Islet precursor cell (in vitro differentiated cells): ENCODE data around the gene UBL4B.

Experiments
- DNase-seq: peaks from one replicate; pipeline ENCODE4 v3.0.0-alpha.2; 2018

The UBL4B gene

DNA sequence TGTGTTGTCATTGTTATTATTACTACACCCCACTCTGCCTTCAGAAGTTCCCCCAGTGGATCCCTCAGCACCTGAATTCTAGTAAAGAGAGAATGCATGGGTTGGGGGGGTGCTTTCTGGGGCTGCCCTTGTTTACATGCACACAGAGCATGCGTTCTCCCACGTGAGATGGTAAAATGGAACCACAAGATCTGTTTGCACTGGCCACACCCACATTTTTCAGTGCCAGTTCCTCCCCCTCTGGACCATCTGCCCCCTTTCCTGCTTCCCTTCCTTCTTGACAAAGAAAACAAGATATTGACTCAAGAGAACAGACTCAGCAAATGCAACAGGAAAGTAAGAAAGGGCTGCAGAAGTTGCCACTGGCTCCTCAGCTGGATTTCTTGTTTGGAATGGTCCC is 46.9 kb downstream of the UBL4B start:
- no peak for DNase-seq

DNA sequence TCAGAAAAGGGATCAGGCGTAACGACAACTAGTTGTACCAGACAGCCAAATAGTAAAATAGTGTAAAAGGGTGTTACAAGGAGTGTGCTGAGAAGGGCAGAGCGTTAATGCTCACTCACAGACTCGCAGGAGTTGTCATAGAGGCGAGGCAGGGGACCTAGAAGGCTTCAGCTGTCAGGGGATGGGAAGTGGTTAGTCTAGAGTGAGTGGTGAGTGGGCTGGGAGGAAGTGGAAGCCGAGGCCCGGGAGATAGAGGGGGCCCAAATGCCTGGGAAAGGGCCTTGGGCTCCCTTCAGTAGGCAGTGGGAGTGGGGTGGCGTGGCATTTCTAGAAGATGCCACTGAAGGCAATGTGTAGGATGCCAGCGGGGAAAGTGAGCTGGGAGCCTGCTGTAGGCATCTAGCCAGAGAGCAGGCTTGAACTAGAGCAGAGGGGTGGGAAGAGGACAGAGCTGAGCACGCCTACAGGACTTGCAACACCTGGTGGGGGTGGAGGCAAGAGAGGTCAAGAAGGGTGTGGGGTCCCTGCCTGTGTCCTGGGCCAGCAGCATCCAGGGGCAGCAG is 48.4 kb downstream of the UBL4B start:
- DNase-seq = no peak

GRCh38 chr1:110161165-110161564 is 48.9 kb downstream of the UBL4B start:
- no peak for DNase-seq

- DNase-seq = no peak
These were observed 49.6 kb downstream of the UBL4B start for GRCh38 chr1:110161849-110162248.
